BJ (cell line): Measurements from ENCODE around the gene SPIN2B. TPM values are rescaled to one million over a fixed set of nuclear protein-coding genes. Genes with fewer than 3 reads are reported as not detected.
"Not testable (repeated sequence)": the region's sequence is repeated elsewhere in the genome, so short reads cannot be mapped to it uniquely, and the experiment has no call there.

Source experiments
- CTCF ChIA-PET: fragments of 350-600 bp; formaldehyde crosslinking; extraction: SDS; loops from one replicate; lab custom pipeline; 2021; ENCODE audit warnings: antibody characterized with exemption, inconsistent platforms; lab: Yijun Ruan, JAX
- POLR2A ChIA-PET: fragments of 300-600 bp; sonication (Branson Sonifier 250); formaldehyde crosslinking; extraction: SDS; loops from one replicate; lab custom pipeline; 2021; ENCODE audit warnings: antibody characterized with exemption; lab: Charles Lee
- DNase-seq: peaks from one replicate; pipeline ENCODE4 v3.0.0-alpha.2; 2011; ENCODE audit warnings: low read depth
- H3K27me3 ChIP-seq: 2 replicates; pipeline ENCODE4 v1.6.0; 2011; ENCODE audit warnings: low read length; ENCODE audit not compliant: control insufficient read depth, insufficient read depth
- H3K36me3 ChIP-seq: 2 replicates; pipeline ENCODE4 v1.5.1; 2011; ENCODE audit warnings: low read length; ENCODE audit not compliant: control insufficient read depth, insufficient read depth
- H3K4me3 ChIP-seq: 2 replicates; pipeline ENCODE4 v1.5.1; 2011; ENCODE audit warnings: low read depth, mild to moderate bottlenecking, control low read depth, low read length
- CTCF ChIP-seq: IDR thresholded peaks from 2 replicates; pipeline ENCODE4 v1.5.1; 2011; ENCODE audit warnings: low read depth, mild to moderate bottlenecking, control low read depth, inconsistent platforms, low read length, moderate library complexity; ENCODE audit not compliant: insufficient read depth
- polyA plus RNA-seq: library from polyadenylated mRNA; depleted of rRNA; stranded (reverse); fragments of >200 nt; gene quantifications from 2 replicates; pipeline ENCODE4 v1.2.3, GENCODE V29; 2011

Gene SPIN2B
- polyA plus RNA-seq, 1 experiment, result 5.8 TPM

GRCh38 chrX:57104406-57104805, 16.9 kb downstream of the SPIN2B start:
- ChIA-PET CTCF (no interaction called here), POLR2A (no interaction called here)
- Histone ChIP-seq H3K27me3 (no peaks in the 10 kb centered on the region), H3K36me3 (no peaks in the 10 kb centered on the region; the same call in 1 of the 2 replicates), H3K4me3 (no peak overlapping the region)
- DNase-seq, result no peak
- TF ChIP-seq CTCF, result no peak

- ChIA-PET CTCF (no interaction called here), POLR2A (no interaction called here)
- no peak for TF ChIP-seq CTCF
- DNase-seq, result no peak
- H3K27me3 ChIP-seq, result no peaks in the 10 kb centered on the region
- H3K4me3 ChIP-seq, result no peak overlapping the region
- H3K36me3 ChIP-seq, result no peaks in the 10 kb centered on the region
Observed at GRCh38 chrX:57103489-57103888, 17.9 kb downstream of the SPIN2B start.

- DNase-seq, CTCF ChIA-PET, H3K36me3 ChIP-seq, POLR2A ChIA-PET, H3K27me3 ChIP-seq, H3K4me3 ChIP-seq: not testable (repeated sequence)
Observed at GRCh38 chrX:57102918-57103317, 18.4 kb downstream of the SPIN2B start.

GRCh38 chrX:57083143-57083542, 38.2 kb downstream of the SPIN2B start:
- H3K4me3 ChIP-seq, result no peak overlapping the region
- TF ChIP-seq CTCF, result no peak
- ChIA-PET POLR2A (no interaction called here), CTCF (no interaction called here)
- no peaks in the 10 kb centered on the region for H3K27me3 ChIP-seq
- no peak for DNase-seq
- no peaks in the 10 kb centered on the region for H3K36me3 ChIP-seq

- no peak for DNase-seq
- ChIA-PET CTCF (no interaction called here), POLR2A (no interaction called here)
- Histone ChIP-seq H3K4me3 (no peak overlapping the region), H3K36me3 (no peaks in the 10 kb centered on the region), H3K27me3 (no peaks in the 10 kb centered on the region)
- TF ChIP-seq CTCF, result no peak
Observed at GRCh38 chrX:57074458-57074857, 46.9 kb downstream of the SPIN2B start.

- CTCF ChIA-PET, result no interaction called here
Observed at GRCh38 chrX:57070185-57070984, 51.0 kb downstream of the SPIN2B start.

More at GRCh38 chrX:57070185-57070984, 51.0 kb downstream of the SPIN2B start:
- Histone ChIP-seq H3K4me3 (no peak overlapping the region), H3K36me3 (no peaks in the 10 kb centered on the region), H3K27me3 (no peaks in the 10 kb centered on the region; the same call in 1 of the 2 replicates)
- TF ChIP-seq CTCF, result no peak
- DNase-seq, result no peak
- POLR2A ChIA-PET, result interaction anchor here (0.6 kb wide), 1 partner anchor 9 kb away, joined by 3 read pairs; no protein-coding TSS in a partner anchor
